ENCODE data around the gene SNX3. TPM values are rescaled to one million over a fixed set of nuclear protein-coding genes. Genes with fewer than 3 reads are reported as not detected.

Gene SNX3
- total and polyA plus RNA-seq, 2 donors from 2014 or later: 143 to 236 TPM

DNA sequence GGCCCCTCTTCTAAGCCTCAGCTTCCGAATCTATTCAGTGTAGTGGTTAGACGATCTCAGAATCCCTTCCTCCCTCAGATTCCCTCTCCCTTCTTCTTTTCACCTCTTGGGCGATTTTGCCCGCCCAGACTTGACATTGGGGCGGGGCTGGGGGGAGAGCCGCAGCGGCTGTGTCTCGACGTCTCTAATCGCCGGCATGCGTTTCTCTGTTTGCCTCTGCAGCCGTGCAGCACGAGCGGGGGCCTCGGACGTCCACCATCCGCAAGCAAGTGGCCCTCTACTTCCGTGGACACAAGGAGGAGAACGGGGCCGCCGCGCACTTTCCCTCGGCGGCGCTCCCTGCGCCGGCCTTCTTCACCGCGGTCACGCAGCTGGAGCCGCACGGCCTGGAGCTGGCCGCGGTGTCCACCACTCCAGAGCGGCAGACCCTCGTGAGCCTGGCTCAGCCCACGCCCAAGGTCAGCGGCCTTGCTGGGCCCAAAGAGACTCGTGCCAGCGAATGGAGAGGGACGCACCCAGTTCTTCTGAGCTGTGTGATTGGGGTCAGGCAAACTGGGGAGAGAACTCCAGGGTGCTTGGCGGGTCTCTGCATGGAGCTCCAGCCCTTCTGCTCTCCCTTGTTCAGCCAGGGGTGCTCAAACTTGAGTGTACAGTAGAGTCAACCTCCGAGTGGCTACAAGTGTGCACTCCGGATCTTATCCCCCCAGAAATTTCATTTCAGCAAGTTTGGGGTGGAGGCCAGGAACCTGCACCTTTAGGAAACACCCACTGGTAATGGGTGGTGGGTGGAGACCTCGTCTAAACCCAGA lies 84.4 kb downstream of the SNX3 start:
- H3K27me3 ChIP-seq (ENCODE audit: control insufficient read depth, insufficient read depth, low read length): peaks cover 80% of the 10 kb centered on the region
- peak overlapping the region in 1 of 3 donors; percentile 41 for H3K4me3 ChIP-seq (ENCODE audit: low read length in 3 of 3)
- TF ChIP-seq, protein P1, sequence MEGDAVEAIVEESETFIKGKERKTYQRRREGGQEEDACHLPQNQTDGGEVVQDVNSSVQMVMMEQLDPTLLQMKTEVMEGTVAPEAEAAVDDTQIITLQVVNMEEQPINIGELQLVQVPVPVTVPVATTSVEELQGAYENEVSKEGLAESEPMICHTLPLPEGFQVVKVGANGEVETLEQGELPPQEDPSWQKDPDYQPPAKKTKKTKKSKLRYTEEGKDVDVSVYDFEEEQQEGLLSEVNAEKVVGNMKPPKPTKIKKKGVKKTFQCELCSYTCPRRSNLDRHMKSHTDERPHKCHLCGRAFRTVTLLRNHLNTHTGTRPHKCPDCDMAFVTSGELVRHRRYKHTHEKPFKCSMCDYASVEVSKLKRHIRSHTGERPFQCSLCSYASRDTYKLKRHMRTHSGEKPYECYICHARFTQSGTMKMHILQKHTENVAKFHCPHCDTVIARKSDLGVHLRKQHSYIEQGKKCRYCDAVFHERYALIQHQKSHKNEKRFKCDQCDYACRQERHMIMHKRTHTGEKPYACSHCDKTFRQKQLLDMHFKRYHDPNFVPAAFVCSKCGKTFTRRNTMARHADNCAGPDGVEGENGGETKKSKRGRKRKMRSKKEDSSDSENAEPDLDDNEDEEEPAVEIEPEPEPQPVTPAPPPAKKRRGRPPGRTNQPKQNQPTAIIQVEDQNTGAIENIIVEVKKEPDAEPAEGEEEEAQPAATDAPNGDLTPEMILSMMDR (IDR thresholded peaks at IDR 0.05; ENCODE audit: borderline replicate concordance, extremely low read depth, insufficient read depth): no peak
- no peaks in the 10 kb centered on the region for H3K36me3 ChIP-seq (ENCODE audit: control insufficient read depth in 2 of 3, insufficient read depth in 3 of 3, low read length in 3 of 3)
- H3K27ac ChIP-seq (ENCODE audit: low read depth in 2 of 2, low read length in 2 of 2): no peak overlapping the region
- DNase-seq: no peak
- no peak for FAIRE-seq
- H3K4me1 ChIP-seq (ENCODE audit: control insufficient read depth in 2 of 3, insufficient read depth in 2 of 3, low read depth in 1 of 3, low read length in 3 of 3): peaks cover 0 to 8% (median 0%) of the 10 kb centered on the region in 3 donors
- no peaks in the 10 kb centered on the region for H3K9me3 ChIP-seq (ENCODE audit: control insufficient read depth in 2 of 3, insufficient read depth in 1 of 3, low read length in 3 of 3)
- H3K9ac ChIP-seq (ENCODE audit: low read length in 3 of 3): no peak overlapping the region
- intact Hi-C loops (cut with DNase I): no loop called here

DNA sequence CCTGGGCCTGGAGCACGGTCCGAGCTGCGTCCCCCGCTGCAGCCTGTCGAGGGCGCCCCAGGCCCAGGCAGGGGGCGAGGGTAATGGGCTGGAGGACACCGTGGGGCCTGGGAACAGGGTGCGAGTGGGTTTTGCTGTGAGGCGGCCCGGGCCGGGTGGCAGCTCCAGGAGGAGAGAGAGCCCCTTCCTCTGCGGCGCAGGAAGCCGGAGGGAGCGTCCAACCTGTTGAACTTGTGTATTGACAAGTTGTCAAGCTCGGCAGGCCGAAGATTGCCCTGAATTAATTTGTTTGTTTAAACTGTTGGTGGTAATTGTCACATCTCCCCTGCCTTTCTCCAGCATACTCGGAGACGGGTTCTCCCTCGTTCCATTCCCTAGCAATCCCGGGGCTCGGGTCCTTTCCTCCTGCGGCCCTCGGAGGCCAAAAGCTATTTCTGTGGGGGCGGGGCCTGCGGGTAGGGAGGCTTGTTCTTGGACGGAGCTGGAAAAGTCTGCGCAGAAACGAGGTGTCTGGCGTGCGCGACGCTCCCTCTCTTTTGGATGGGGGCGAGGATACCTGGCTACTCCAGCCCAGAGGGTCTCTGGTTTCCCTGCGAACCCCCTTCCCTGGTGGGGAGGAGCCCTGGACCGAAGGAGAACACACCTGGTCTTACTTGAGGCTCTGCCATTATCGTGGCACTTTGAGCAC lies 85.1 kb downstream of the SNX3 start:
- H3K36me3 ChIP-seq (ENCODE audit: control insufficient read depth in 2 of 3, insufficient read depth in 3 of 3, low read length in 3 of 3): no peaks in the 10 kb centered on the region
- peaks cover 85% of the 10 kb centered on the region for H3K27me3 ChIP-seq (ENCODE audit: control insufficient read depth, insufficient read depth, low read length)
- intact Hi-C loops (cut with DNase I): no loop called here
- H3K9ac ChIP-seq (ENCODE audit: low read length in 3 of 3): no peak overlapping the region
- peak overlapping the region in 1 of 3 donors; percentile 41 for H3K4me3 ChIP-seq (ENCODE audit: low read length in 3 of 3)
- DNase-seq (no peak), FAIRE-seq (no peak)
- TF ChIP-seq, protein P1 (IDR thresholded peaks at IDR 0.05; ENCODE audit: borderline replicate concordance, extremely low read depth, insufficient read depth): peak; percentile 26
- H3K4me1 ChIP-seq (ENCODE audit: control insufficient read depth in 2 of 3, insufficient read depth in 2 of 3, low read depth in 1 of 3, low read length in 3 of 3): peaks cover 0 to 8% (median 0%) of the 10 kb centered on the region in 3 donors
- no peaks in the 10 kb centered on the region for H3K9me3 ChIP-seq (ENCODE audit: control insufficient read depth in 2 of 3, insufficient read depth in 1 of 3, low read length in 3 of 3)
- H3K27ac ChIP-seq (ENCODE audit: low read depth in 2 of 2, low read length in 2 of 2): no peak overlapping the region

DNA sequence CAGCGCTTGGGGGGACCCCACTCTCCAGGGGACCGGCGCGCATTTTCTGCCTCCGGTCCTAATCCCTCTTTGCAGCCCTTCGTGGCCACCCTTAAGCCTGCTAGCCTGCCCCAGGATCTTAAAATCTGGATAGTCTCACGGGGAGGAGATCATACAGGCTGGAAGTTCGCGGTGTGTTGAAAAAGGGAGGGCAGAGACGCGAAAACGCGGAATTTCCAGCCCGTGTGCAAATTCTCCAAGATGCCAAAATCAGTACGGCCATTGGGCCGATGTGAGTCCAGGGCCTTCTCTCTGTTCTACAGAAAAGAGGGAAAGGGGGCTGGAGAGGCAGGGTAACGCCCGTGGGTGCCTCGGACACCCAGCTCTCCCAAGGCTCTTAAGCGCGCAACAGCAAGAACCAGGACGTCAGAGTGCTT lies 85.7 kb downstream of the SNX3 start:
- H3K27ac ChIP-seq (ENCODE audit: low read depth in 2 of 2, low read length in 2 of 2): no peak overlapping the region
- H3K9me3 ChIP-seq (ENCODE audit: control insufficient read depth in 2 of 3, insufficient read depth in 1 of 3, low read length in 3 of 3): no peaks in the 10 kb centered on the region
- no peak overlapping the region for H3K9ac ChIP-seq (ENCODE audit: low read length in 3 of 3)
- H3K4me3 ChIP-seq (ENCODE audit: low read length in 3 of 3): peak overlapping the region in 1 of 3 donors; percentile 41
- DNase-seq (no peak), FAIRE-seq (no peak)
- TF ChIP-seq, protein P1 (IDR thresholded peaks at IDR 0.05; ENCODE audit: borderline replicate concordance, extremely low read depth, insufficient read depth): no peak
- H3K4me1 ChIP-seq (ENCODE audit: control insufficient read depth in 2 of 3, insufficient read depth in 2 of 3, low read depth in 1 of 3, low read length in 3 of 3): peaks cover 0 to 8% (median 0%) of the 10 kb centered on the region in 3 donors
- H3K36me3 ChIP-seq (ENCODE audit: control insufficient read depth in 2 of 3, insufficient read depth in 3 of 3, low read length in 3 of 3): no peaks in the 10 kb centered on the region
- intact Hi-C loops (cut with DNase I): no loop called here
- H3K27me3 ChIP-seq (ENCODE audit: control insufficient read depth, insufficient read depth, low read length): peaks cover 84% of the 10 kb centered on the region

All from kidney (tissue), 14 donors.